Measurements from ENCODE around the gene CBARP.
A peak's percentile ranks its signal among the peaks of the same experiment; 100 is the strongest.
"Not testable (repeated sequence)": the region's sequence is repeated elsewhere in the genome, so short reads cannot be mapped to it uniquely, and the experiment has no call there.

Gene CBARP

GRCh38 chr19:1200614-1201013, 37.2 kb downstream of the CBARP start:
- H3K36me3 Mint-ChIP-seq (ENCODE audit: insufficient read depth); H3K4me1 Mint-ChIP-seq; H3K9me3 Mint-ChIP-seq; H3K27me3 Mint-ChIP-seq; H3K27ac Mint-ChIP-seq (ENCODE audit: low read depth); ATAC-seq (replicated peaks; ENCODE audit: extremely low read depth, poor library complexity, severe bottlenecking); H3K4me3 Mint-ChIP-seq; DNase-seq (ENCODE audit: low spot score in 2 of 2): not testable (repeated sequence)

GRCh38 chr19:1199531-1199930, 38.3 kb downstream of the CBARP start:
- Mint-ChIP-seq H3K27me3 (no peaks in the 10 kb centered on the region), H3K9me3 (no peaks in the 10 kb centered on the region), H3K27ac (ENCODE audit: low read depth) (no peak overlapping the region), H3K4me1 (peaks cover 10% of the 10 kb centered on the region), H3K36me3 (ENCODE audit: insufficient read depth) (peaks cover 1% of the 10 kb centered on the region), H3K4me3 (no peak overlapping the region)
- no peak for ATAC-seq (replicated peaks; ENCODE audit: extremely low read depth, poor library complexity, severe bottlenecking)
- DNase-seq (ENCODE audit: low spot score in 2 of 2), result no peak

DNA sequence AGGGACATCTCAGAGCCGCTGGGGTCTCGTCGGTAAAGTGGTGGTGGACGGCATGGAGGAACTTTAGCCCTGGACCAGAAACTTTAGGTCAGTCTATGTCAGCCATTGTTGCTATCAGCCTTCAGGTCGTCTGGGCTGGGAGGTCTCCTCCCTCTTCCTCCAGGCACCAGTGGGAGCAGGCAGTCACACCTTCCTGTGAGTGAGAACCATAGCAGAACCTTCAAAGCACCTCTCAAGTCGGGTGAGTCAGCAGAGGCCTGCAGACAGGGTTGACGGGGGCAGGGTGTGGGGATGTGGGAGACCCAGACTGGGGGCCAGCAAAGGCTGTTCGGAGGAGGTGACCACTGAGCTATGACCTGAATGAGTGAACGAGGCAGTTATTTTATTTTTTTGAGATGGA, 48.4 kb downstream of the CBARP start:
- H3K4me3 Mint-ChIP-seq, result peak overlapping the region; percentile 57
- peaks cover 24% of the 10 kb centered on the region for H3K4me1 Mint-ChIP-seq
- ATAC-seq (replicated peaks; ENCODE audit: extremely low read depth, poor library complexity, severe bottlenecking) (peak; percentile 92), DNase-seq (ENCODE audit: low spot score in 2 of 2) (peak in 1 of 2 donors; percentile 51)
- H3K27ac Mint-ChIP-seq (ENCODE audit: low read depth), result peak overlapping the region; percentile 80
- no peaks in the 10 kb centered on the region for H3K9me3 Mint-ChIP-seq
- no peaks in the 10 kb centered on the region for H3K27me3 Mint-ChIP-seq
- peaks cover 6% of the 10 kb centered on the region for H3K36me3 Mint-ChIP-seq (ENCODE audit: insufficient read depth)

DNA sequence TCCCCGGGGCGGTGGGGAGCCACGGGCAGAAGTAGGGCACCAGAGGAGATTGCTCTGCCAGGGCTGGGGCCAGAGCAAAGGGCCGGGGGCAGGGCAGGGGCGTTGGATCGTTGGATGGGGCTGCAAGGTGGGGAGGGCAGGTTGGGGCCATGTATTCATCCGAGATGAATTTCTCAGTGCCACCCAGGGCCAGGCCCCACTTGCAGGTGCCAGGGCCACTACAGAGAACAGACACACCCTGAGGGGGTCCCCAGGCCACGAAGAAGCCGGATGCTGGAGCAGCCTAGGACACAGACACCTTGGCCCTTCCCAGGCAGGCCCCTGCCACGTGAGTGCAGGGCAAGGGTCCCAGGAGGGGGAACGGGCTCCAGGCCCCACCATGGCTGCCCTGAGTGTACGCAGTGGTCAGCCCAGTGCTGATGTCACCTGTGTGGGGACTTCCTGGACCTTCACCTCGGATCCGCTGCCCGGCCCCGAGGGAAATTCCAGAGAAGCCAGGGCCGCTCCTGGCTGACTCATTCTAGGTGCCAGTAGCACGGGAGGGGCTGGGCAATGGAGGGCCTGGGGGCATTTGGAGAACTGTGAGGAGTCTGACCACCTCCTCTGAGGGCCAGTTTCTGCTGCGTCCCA, 54.1 kb downstream of the CBARP start:
- H3K27me3 Mint-ChIP-seq, result peaks cover 25% of the 10 kb centered on the region
- ATAC-seq (replicated peaks; ENCODE audit: extremely low read depth, poor library complexity, severe bottlenecking) (no peak), DNase-seq (ENCODE audit: low spot score in 2 of 2) (no peak)
- no peaks in the 10 kb centered on the region for H3K9me3 Mint-ChIP-seq
- no peak overlapping the region for H3K4me3 Mint-ChIP-seq
- H3K4me1 Mint-ChIP-seq, result peaks cover 13% of the 10 kb centered on the region
- no peak overlapping the region for H3K27ac Mint-ChIP-seq (ENCODE audit: low read depth)
- no peaks in the 10 kb centered on the region for H3K36me3 Mint-ChIP-seq (ENCODE audit: insufficient read depth)

GRCh38 chr19:1182727-1183126, 55.1 kb downstream of the CBARP start:
- ATAC-seq (replicated peaks; ENCODE audit: extremely low read depth, poor library complexity, severe bottlenecking) (no peak), DNase-seq (ENCODE audit: low spot score in 2 of 2) (no peak)
- no peak overlapping the region for H3K4me3 Mint-ChIP-seq
- H3K4me1 Mint-ChIP-seq, result peaks cover 13% of the 10 kb centered on the region
- H3K36me3 Mint-ChIP-seq (ENCODE audit: insufficient read depth), result no peaks in the 10 kb centered on the region
- no peaks in the 10 kb centered on the region for H3K9me3 Mint-ChIP-seq
- H3K27me3 Mint-ChIP-seq, result peaks cover 25% of the 10 kb centered on the region
- H3K27ac Mint-ChIP-seq (ENCODE audit: low read depth), result no peak overlapping the region

DNA sequence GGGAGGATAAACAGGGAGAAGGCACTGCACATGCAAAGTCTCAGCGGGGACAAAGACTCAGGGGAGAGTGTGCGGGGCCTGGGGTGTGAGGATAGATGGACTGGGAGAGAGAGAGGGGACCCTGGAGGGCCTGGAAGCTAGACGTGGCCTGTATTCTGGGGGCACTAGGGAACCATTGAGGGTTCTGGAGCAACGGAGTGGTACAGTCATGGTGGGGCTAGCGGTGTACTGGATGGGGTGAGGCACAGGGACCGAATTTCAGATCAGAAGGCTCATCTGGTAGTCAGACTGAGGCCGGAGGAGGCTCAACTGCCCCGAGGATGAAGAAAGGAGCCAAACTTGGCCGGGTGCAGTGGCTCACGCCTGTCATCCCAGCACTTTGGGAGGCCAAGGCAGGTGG, 55.7 kb downstream of the CBARP start:
- ATAC-seq (replicated peaks; ENCODE audit: extremely low read depth, poor library complexity, severe bottlenecking) (no peak), DNase-seq (ENCODE audit: low spot score in 2 of 2) (no peak)
- H3K4me1 Mint-ChIP-seq, result peaks cover 13% of the 10 kb centered on the region
- H3K9me3 Mint-ChIP-seq, result no peaks in the 10 kb centered on the region
- no peak overlapping the region for H3K4me3 Mint-ChIP-seq
- H3K27me3 Mint-ChIP-seq, result peaks cover 25% of the 10 kb centered on the region
- H3K36me3 Mint-ChIP-seq (ENCODE audit: insufficient read depth), result no peaks in the 10 kb centered on the region
- no peak overlapping the region for H3K27ac Mint-ChIP-seq (ENCODE audit: low read depth)

GRCh38 chr19:1181606-1182005, 56.2 kb downstream of the CBARP start:
- Mint-ChIP-seq H3K9me3 (no peaks in the 10 kb centered on the region), H3K27ac (ENCODE audit: low read depth) (no peak overlapping the region), H3K4me3 (no peak overlapping the region), H3K27me3 (peaks cover 25% of the 10 kb centered on the region), H3K4me1 (peaks cover 13% of the 10 kb centered on the region), H3K36me3 (ENCODE audit: insufficient read depth) (no peaks in the 10 kb centered on the region)
- DNase-seq (ENCODE audit: low spot score in 2 of 2) (no peak), ATAC-seq (replicated peaks; ENCODE audit: extremely low read depth, poor library complexity, severe bottlenecking) (no peak)
